Naive B cell (primary cell): ENCODE results near the gene INSRR. TPM values are rescaled to one million over a fixed set of nuclear protein-coding genes. Genes with fewer than 3 reads are reported as not detected.

Experiments used
- ATAC-seq, 2 donors: fragments of 150-1000 bp; cut with Tn5 transposase; 2 replicates each; pipeline ENCODE4 v1.10.0; 2021; ENCODE audit warnings: low read depth in 2 of 2, mild to moderate bottlenecking in 2 of 2, moderate library complexity in 2 of 2
- DNase-seq: peaks from one replicate; pipeline ENCODE4 v3.0.0; 2022
- H3K27ac Mint-ChIP-seq, 6 donors: one replicate each; pipeline ENCODE4 v1.8.0; 2020 to 2022; ENCODE audit warnings: mild to moderate bottlenecking in 6 of 6, mixed read lengths in 6 of 6, moderate library complexity in 5 of 6, inconsistent platforms in 2 of 6
- H3K27me3 Mint-ChIP-seq, 3 donors: one replicate each; pipeline ENCODE4 v1.8.0; 2021 to 2022; ENCODE audit warnings: mixed read lengths in 3 of 3, mild to moderate bottlenecking in 1 of 3
- H3K36me3 Mint-ChIP-seq, 2 donors: one replicate each; pipeline ENCODE4 v1.8.0; 2020 to 2022; ENCODE audit warnings: mixed read lengths in 2 of 2, inconsistent platforms in 1 of 2, mild to moderate bottlenecking in 1 of 2
- H3K4me1 Mint-ChIP-seq, 3 donors: one replicate each; pipeline ENCODE4 v1.8.0; 2020 to 2022; ENCODE audit warnings: mixed read lengths in 3 of 3, inconsistent platforms in 1 of 3, mild to moderate bottlenecking in 1 of 3, moderate library complexity in 1 of 3
- H3K4me3 Mint-ChIP-seq, 8 donors: one replicate each; pipeline ENCODE4 v1.8.0; 2020 to 2022; ENCODE audit warnings: mild to moderate bottlenecking in 8 of 8, mixed read lengths in 8 of 8, moderate library complexity in 8 of 8, inconsistent platforms in 2 of 8
- H3K9me3 Mint-ChIP-seq, 7 donors: one replicate each; pipeline ENCODE4 v1.8.0; 2020 to 2022; ENCODE audit warnings: mixed read lengths in 7 of 7, mild to moderate bottlenecking in 5 of 7, inconsistent platforms in 2 of 7, moderate library complexity in 1 of 7
- polyA plus RNA-seq, 6 donors: library from polyadenylated mRNA; unstranded; fragments of 300-500 nt; fragmentation: Illumina TruSeq; gene quantifications; one replicate each; pipeline ENCODE4 v1.2.3, GENCODE V29; 2021; ENCODE audit warnings: low read depth in 6 of 6

The INSRR gene
- polyA plus RNA-seq, 6 donors from 2014 or later: not detected

GRCh38 chr1:156887734-156888133, 28.8 kb upstream of the INSRR start:
- Mint-ChIP-seq H3K27me3 (peaks cover 55 to 97% (median 87%) of the 10 kb centered on the region in 3 donors), H3K4me3 (no peak overlapping the region), H3K9me3 (no peaks in the 10 kb centered on the region), H3K36me3 (peaks cover 0 to 8% of the 10 kb centered on the region in 2 donors), H3K4me1 (peaks cover 4 to 14% (median 11%) of the 10 kb centered on the region in 3 donors), H3K27ac (no peak overlapping the region)
- ATAC-seq: no peak
- DNase-seq: no peak

GRCh38 chr1:156887317-156887716, 28.4 kb upstream of the INSRR start:
- Mint-ChIP-seq H3K9me3 (no peaks in the 10 kb centered on the region), H3K4me1 (peaks cover 4 to 13% (median 8%) of the 10 kb centered on the region in 3 donors), H3K27ac (peak overlapping the region in 1 of 6 donors; percentile 20), H3K27me3 (peaks cover 52 to 97% (median 91%) of the 10 kb centered on the region in 3 donors), H3K36me3 (peaks cover 0 to 8% of the 10 kb centered on the region in 2 donors), H3K4me3 (no peak overlapping the region)
- no peak for DNase-seq
- ATAC-seq: no peak

- H3K4me1 Mint-ChIP-seq: peaks cover 2 to 7% (median 4%) of the 10 kb centered on the region in 3 donors
- DNase-seq (no peak), ATAC-seq (no peak)
- no peak overlapping the region for H3K4me3 Mint-ChIP-seq
- no peaks in the 10 kb centered on the region for H3K9me3 Mint-ChIP-seq
- H3K27me3 Mint-ChIP-seq: peaks cover 51 to 97% (median 95%) of the 10 kb centered on the region in 3 donors
- H3K27ac Mint-ChIP-seq: no peak overlapping the region
- peaks cover 0 to 8% of the 10 kb centered on the region in 2 donors for H3K36me3 Mint-ChIP-seq
Observed at GRCh38 chr1:156886583-156887281, 27.8 kb upstream of the INSRR start.

- H3K4me3 Mint-ChIP-seq: peak overlapping the region in 1 of 8 donors; percentile 70
- no peaks in the 10 kb centered on the region for H3K9me3 Mint-ChIP-seq
- H3K4me1 Mint-ChIP-seq: peaks cover 0 to 5% (median 4%) of the 10 kb centered on the region in 3 donors
- H3K36me3 Mint-ChIP-seq: peaks cover 0 to 8% of the 10 kb centered on the region in 2 donors
- peak overlapping the region in 1 of 6 donors; percentile 20 for H3K27ac Mint-ChIP-seq
- peaks cover 47 to 94% (median 92%) of the 10 kb centered on the region in 3 donors for H3K27me3 Mint-ChIP-seq
- no peak for DNase-seq
- no peak for ATAC-seq
Observed at GRCh38 chr1:156885880-156886355, 27.0 kb upstream of the INSRR start.

GRCh38 chr1:156885314-156885713, 26.4 kb upstream of the INSRR start:
- ATAC-seq (no peak), DNase-seq (no peak)
- H3K9me3 Mint-ChIP-seq: no peaks in the 10 kb centered on the region
- H3K36me3 Mint-ChIP-seq: peaks cover 0 to 8% of the 10 kb centered on the region in 2 donors
- no peak overlapping the region for H3K4me3 Mint-ChIP-seq
- H3K27ac Mint-ChIP-seq: no peak overlapping the region
- H3K4me1 Mint-ChIP-seq: peaks cover 0 to 3% (median 3%) of the 10 kb centered on the region in 3 donors
- H3K27me3 Mint-ChIP-seq: peaks cover 44 to 94% (median 88%) of the 10 kb centered on the region in 3 donors

- Mint-ChIP-seq H3K36me3 (peaks cover 0 to 8% of the 10 kb centered on the region in 2 donors), H3K27ac (peak overlapping the region in 1 of 6 donors; percentile 79), H3K4me3 (no peak overlapping the region), H3K9me3 (no peaks in the 10 kb centered on the region), H3K4me1 (no peaks in the 10 kb centered on the region), H3K27me3 (peaks cover 40 to 93% (median 88%) of the 10 kb centered on the region in 3 donors)
- no peak for DNase-seq
- ATAC-seq: no peak
Observed at GRCh38 chr1:156884560-156885184, 25.8 kb upstream of the INSRR start.

GRCh38 chr1:156883919-156884318, 25.0 kb upstream of the INSRR start:
- H3K27ac Mint-ChIP-seq: peak overlapping the region in 1 of 6 donors; percentile 58
- DNase-seq: no peak
- no peaks in the 10 kb centered on the region for H3K9me3 Mint-ChIP-seq
- peaks cover 0 to 5% of the 10 kb centered on the region in 2 donors for H3K36me3 Mint-ChIP-seq
- ATAC-seq: no peak
- H3K4me1 Mint-ChIP-seq: no peaks in the 10 kb centered on the region
- H3K27me3 Mint-ChIP-seq: peaks cover 35 to 93% (median 86%) of the 10 kb centered on the region in 3 donors
- H3K4me3 Mint-ChIP-seq: peak overlapping the region in 1 of 8 donors; percentile 29

- H3K27ac Mint-ChIP-seq: peak overlapping the region in 1 of 6 donors; percentile 23
- peaks cover 38 to 93% (median 85%) of the 10 kb centered on the region in 3 donors for H3K27me3 Mint-ChIP-seq
- no peak overlapping the region for H3K4me3 Mint-ChIP-seq
- DNase-seq (no peak), ATAC-seq (no peak)
- no peaks in the 10 kb centered on the region for H3K36me3 Mint-ChIP-seq
- no peaks in the 10 kb centered on the region for H3K9me3 Mint-ChIP-seq
- no peaks in the 10 kb centered on the region for H3K4me1 Mint-ChIP-seq
Observed at GRCh38 chr1:156882543-156882942, 23.6 kb upstream of the INSRR start.

- H3K9me3 Mint-ChIP-seq: no peaks in the 10 kb centered on the region
- peaks cover 39 to 89% (median 78%) of the 10 kb centered on the region in 3 donors for H3K27me3 Mint-ChIP-seq
- H3K27ac Mint-ChIP-seq: no peak overlapping the region
- no peak for DNase-seq
- H3K4me3 Mint-ChIP-seq: no peak overlapping the region
- H3K4me1 Mint-ChIP-seq: no peaks in the 10 kb centered on the region
- ATAC-seq: no peak
- H3K36me3 Mint-ChIP-seq: no peaks in the 10 kb centered on the region
Observed at GRCh38 chr1:156881663-156882062, 22.7 kb upstream of the INSRR start.

- H3K9me3 Mint-ChIP-seq: no peaks in the 10 kb centered on the region
- peak overlapping the region in 2 of 6 donors; percentile 17 to 70 for H3K27ac Mint-ChIP-seq
Observed at GRCh38 chr1:156881101-156881500, 22.2 kb upstream of the INSRR start.

GRCh38 chr1:156880473-156880872, 21.6 kb upstream of the INSRR start:
- Mint-ChIP-seq H3K4me1 (no peaks in the 10 kb centered on the region), H3K27me3 (peaks cover 34 to 85% (median 71%) of the 10 kb centered on the region in 3 donors), H3K9me3 (no peaks in the 10 kb centered on the region), H3K4me3 (no peak overlapping the region), H3K36me3 (no peaks in the 10 kb centered on the region), H3K27ac (peak overlapping the region in 2 of 6 donors; percentile 22 to 63)
- DNase-seq (no peak), ATAC-seq (no peak)

More at GRCh38 chr1:156881101-156881500, 22.2 kb upstream of the INSRR start:
- no peak for DNase-seq
- Mint-ChIP-seq H3K36me3 (no peaks in the 10 kb centered on the region), H3K27me3 (peaks cover 37 to 89% (median 78%) of the 10 kb centered on the region in 3 donors), H3K4me1 (no peaks in the 10 kb centered on the region), H3K4me3 (no peak overlapping the region)
- no peak for ATAC-seq

GRCh38 chr1:156879876-156880275, 21.0 kb upstream of the INSRR start:
- ATAC-seq: no peak
- DNase-seq: no peak
- Mint-ChIP-seq H3K4me1 (no peaks in the 10 kb centered on the region), H3K27me3 (peaks cover 36 to 86% (median 70%) of the 10 kb centered on the region in 3 donors), H3K4me3 (peak overlapping the region in 1 of 8 donors; percentile 50), H3K36me3 (no peaks in the 10 kb centered on the region), H3K9me3 (no peaks in the 10 kb centered on the region), H3K27ac (peak overlapping the region in 1 of 6 donors; percentile 78)

- no peaks in the 10 kb centered on the region for H3K9me3 Mint-ChIP-seq
- no peak overlapping the region for H3K4me3 Mint-ChIP-seq
- H3K27ac Mint-ChIP-seq: no peak overlapping the region
- H3K4me1 Mint-ChIP-seq: no peaks in the 10 kb centered on the region
- no peak for DNase-seq
- H3K27me3 Mint-ChIP-seq: peaks cover 40 to 81% (median 66%) of the 10 kb centered on the region in 3 donors
- H3K36me3 Mint-ChIP-seq: no peaks in the 10 kb centered on the region
- no peak for ATAC-seq
Observed at GRCh38 chr1:156877433-156878170, 18.7 kb upstream of the INSRR start.
